ENCODE results near the gene ZNF827. TPM values are rescaled to one million over a fixed set of nuclear protein-coding genes. Genes with fewer than 3 reads are reported as not detected.

The ZNF827 gene
- total RNA-seq, 1 donor from 2014 or later = 14.1 TPM

GRCh38 chr4:145815027-145815612 is 123.5 kb downstream of the ZNF827 start:
- no peak for TF ChIP-seq CTCF (conservative IDR thresholded peaks at IDR 0.05; ENCODE audit: low read depth, low read length)
- no peak for DNase-seq (ENCODE audit: low read depth)

GRCh38 chr4:145814246-145814645 is 124.4 kb downstream of the ZNF827 start:
- H3K4me3 ChIP-seq (ENCODE audit: low read depth, low read length) = no peak overlapping the region
- DNase-seq (ENCODE audit: low read depth) = no peak
- no peak for TF ChIP-seq CTCF (conservative IDR thresholded peaks at IDR 0.05; ENCODE audit: low read depth, low read length)

More at GRCh38 chr4:145815027-145815612, 123.5 kb downstream of the ZNF827 start:
- no peak overlapping the region for H3K4me3 ChIP-seq (ENCODE audit: low read depth, low read length)

GRCh38 chr4:145812919-145813318 is 125.7 kb downstream of the ZNF827 start:
- no peak for TF ChIP-seq CTCF (conservative IDR thresholded peaks at IDR 0.05; ENCODE audit: low read depth, low read length)
- H3K4me3 ChIP-seq (ENCODE audit: low read depth, low read length) = no peak overlapping the region
- DNase-seq (ENCODE audit: low read depth) = no peak

GRCh38 chr4:145808848-145809512 is 129.6 kb downstream of the ZNF827 start:
- no peak for TF ChIP-seq CTCF (conservative IDR thresholded peaks at IDR 0.05; ENCODE audit: low read depth, low read length)
- no peak for DNase-seq (ENCODE audit: low read depth)
- no peak overlapping the region for H3K4me3 ChIP-seq (ENCODE audit: low read depth, low read length)

GRCh38 chr4:145808021-145808650 is 130.5 kb downstream of the ZNF827 start:
- TF ChIP-seq CTCF (conservative IDR thresholded peaks at IDR 0.05; ENCODE audit: low read depth, low read length) = no peak
- no peak overlapping the region for H3K4me3 ChIP-seq (ENCODE audit: low read depth, low read length)
- DNase-seq (ENCODE audit: low read depth) = peak; percentile 95

GRCh38 chr4:145805490-145805889 is 133.1 kb downstream of the ZNF827 start:
- H3K4me3 ChIP-seq (ENCODE audit: low read depth, low read length) = peak overlapping the region; percentile 2
- no peak for TF ChIP-seq CTCF (conservative IDR thresholded peaks at IDR 0.05; ENCODE audit: low read depth, low read length)
- peak; percentile 76 for DNase-seq (ENCODE audit: low read depth)

Data from epithelial cell of proximal tubule (primary cell).